Bronchial epithelial cell (primary cell): ENCODE data around the gene GCC2. TPM values are rescaled to one million over a fixed set of nuclear protein-coding genes. Genes with fewer than 3 reads are reported as not detected.

ENCODE experiments used
- DNase-seq: peaks from one replicate; pipeline ENCODE4 v3.0.0-alpha.2; 2010; ENCODE audit warnings: low read depth
- FAIRE-seq: peaks from 2 replicates; lab custom pipeline; 2011; peaks lifted over from hg19 to GRCh38; lab: Jason Lieb, UNC
- H3K27me3 ChIP-seq: 2 replicates; pipeline ENCODE4 v1.5.1; 2011; ENCODE audit warnings: low read length; ENCODE audit not compliant: control insufficient read depth, insufficient read depth
- H3K36me3 ChIP-seq: 2 replicates; pipeline ENCODE4 v1.5.1; 2011; ENCODE audit warnings: low read length; ENCODE audit not compliant: control insufficient read depth, insufficient read depth
- H3K4me3 ChIP-seq: 2 replicates; pipeline ENCODE4 v1.5.1; 2011; ENCODE audit warnings: mild to moderate bottlenecking, low read depth, low read length, control low read depth
- total RNA-seq: library from RNA; depleted of rRNA; stranded (reverse); fragments of >200 nt; gene quantifications from 2 replicates; pipeline ENCODE4 v1.2.1, GENCODE V29; 2014
- TF ChIP-seq, protein P1 (sequence below): IDR thresholded peaks from 2 replicates; pipeline ENCODE4 v1.5.1; 2011; ENCODE audit warnings: mild to moderate bottlenecking, moderate library complexity, low read length, control low read depth, inconsistent platforms; ENCODE audit not compliant: insufficient read depth, severe bottlenecking

Gene GCC2
- total RNA-seq, 1 donor from 2014 or later, result 9.0 TPM

GRCh38 chr2:108455571-108455970, 6.6 kb downstream of the GCC2 start:
- Histone ChIP-seq H3K27me3 (no peaks in the 10 kb centered on the region), H3K36me3 (peaks cover 5% of the 10 kb centered on the region), H3K4me3 (no peak overlapping the region)
- TF ChIP-seq, protein P1, sequence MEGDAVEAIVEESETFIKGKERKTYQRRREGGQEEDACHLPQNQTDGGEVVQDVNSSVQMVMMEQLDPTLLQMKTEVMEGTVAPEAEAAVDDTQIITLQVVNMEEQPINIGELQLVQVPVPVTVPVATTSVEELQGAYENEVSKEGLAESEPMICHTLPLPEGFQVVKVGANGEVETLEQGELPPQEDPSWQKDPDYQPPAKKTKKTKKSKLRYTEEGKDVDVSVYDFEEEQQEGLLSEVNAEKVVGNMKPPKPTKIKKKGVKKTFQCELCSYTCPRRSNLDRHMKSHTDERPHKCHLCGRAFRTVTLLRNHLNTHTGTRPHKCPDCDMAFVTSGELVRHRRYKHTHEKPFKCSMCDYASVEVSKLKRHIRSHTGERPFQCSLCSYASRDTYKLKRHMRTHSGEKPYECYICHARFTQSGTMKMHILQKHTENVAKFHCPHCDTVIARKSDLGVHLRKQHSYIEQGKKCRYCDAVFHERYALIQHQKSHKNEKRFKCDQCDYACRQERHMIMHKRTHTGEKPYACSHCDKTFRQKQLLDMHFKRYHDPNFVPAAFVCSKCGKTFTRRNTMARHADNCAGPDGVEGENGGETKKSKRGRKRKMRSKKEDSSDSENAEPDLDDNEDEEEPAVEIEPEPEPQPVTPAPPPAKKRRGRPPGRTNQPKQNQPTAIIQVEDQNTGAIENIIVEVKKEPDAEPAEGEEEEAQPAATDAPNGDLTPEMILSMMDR, result no peak
- no peak for DNase-seq
- no peak for FAIRE-seq

GRCh38 chr2:108458082-108458481, 9.1 kb downstream of the GCC2 start:
- Histone ChIP-seq H3K27me3 (no peaks in the 10 kb centered on the region), H3K36me3 (peaks cover 7% of the 10 kb centered on the region), H3K4me3 (no peak overlapping the region)
- TF ChIP-seq, protein P1, result no peak
- no peak for DNase-seq
- FAIRE-seq, result no peak

DNA sequence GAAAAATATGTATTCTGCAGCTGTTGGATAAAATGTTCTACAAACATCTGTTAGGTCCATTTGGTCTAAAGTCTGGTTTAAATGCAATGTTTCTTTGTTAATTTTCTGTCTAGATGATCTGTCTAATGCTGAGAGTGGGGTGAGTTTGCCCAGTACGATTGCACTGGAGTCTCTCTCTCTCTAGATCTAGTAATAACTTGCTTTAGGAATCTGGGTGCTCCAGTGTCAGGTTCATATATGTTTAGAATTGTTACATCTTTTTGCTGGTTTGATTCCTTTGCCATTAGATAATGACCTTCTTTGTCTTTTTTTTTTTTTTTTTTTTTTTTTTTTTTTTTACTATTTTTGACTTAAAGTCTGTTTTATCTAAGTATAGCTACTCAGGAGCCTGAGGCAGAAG, 10.4 kb downstream of the GCC2 start:
- TF ChIP-seq, protein P1, result no peak
- DNase-seq (no peak), FAIRE-seq (no peak)
- H3K4me3 ChIP-seq, result no peak overlapping the region
- no peaks in the 10 kb centered on the region for H3K27me3 ChIP-seq
- peaks cover 7% of the 10 kb centered on the region for H3K36me3 ChIP-seq

- peaks cover 9% of the 10 kb centered on the region for H3K36me3 ChIP-seq
Observed at GRCh38 chr2:108460345-108461037, 11.5 kb downstream of the GCC2 start.

DNA sequence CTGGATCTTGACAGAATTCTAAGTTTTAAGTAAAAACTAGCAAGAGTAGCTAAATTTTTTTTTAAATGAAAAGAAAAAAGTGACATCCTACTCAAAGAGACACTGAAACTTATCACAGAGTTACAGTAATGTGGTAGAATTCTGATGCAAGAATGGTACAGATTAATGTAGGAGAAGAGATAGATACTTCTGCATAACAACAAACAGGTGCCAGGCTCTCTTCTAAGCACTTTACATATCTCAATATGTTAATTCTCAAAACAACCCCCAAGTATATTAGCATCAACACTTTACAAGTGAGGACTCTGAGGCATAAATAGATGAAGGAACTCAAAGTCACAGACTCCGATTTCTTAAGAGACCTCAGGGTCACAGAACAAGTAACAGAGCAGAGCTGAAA, 28.1 kb downstream of the GCC2 start:
- H3K4me3 ChIP-seq, result no peak overlapping the region
- FAIRE-seq, result no peak
- TF ChIP-seq, protein P1, result no peak
- H3K27me3 ChIP-seq, result no peaks in the 10 kb centered on the region
- DNase-seq, result no peak
- peaks cover 2% of the 10 kb centered on the region for H3K36me3 ChIP-seq

More at GRCh38 chr2:108460345-108461037, 11.5 kb downstream of the GCC2 start:
- Histone ChIP-seq H3K4me3 (no peak overlapping the region), H3K27me3 (no peaks in the 10 kb centered on the region)
- DNase-seq (no peak), FAIRE-seq (no peak)
- TF ChIP-seq, protein P1, result no peak

GRCh38 chr2:108485253-108485652, 36.2 kb downstream of the GCC2 start:
- TF ChIP-seq, protein P1, result no peak
- DNase-seq (no peak), FAIRE-seq (no peak)
- Histone ChIP-seq H3K36me3 (peaks cover 5% of the 10 kb centered on the region), H3K4me3 (no peak overlapping the region), H3K27me3 (no peaks in the 10 kb centered on the region)
